HG02981 (cell line): Measurements from ENCODE around the gene ALPK3.

Source experiments
- ATAC-seq: cut with Tn5 transposase; IDR thresholded peaks from one replicate; pipeline ENCODE4 v1.9.1; 2021; ENCODE audit warnings: mild to moderate bottlenecking, moderate library complexity; ENCODE audit not compliant: unreplicated experiment

ALPK3 gene

GRCh38 chr15:84823282-84823878 lies 6.2 kb downstream of the ALPK3 start:
- ATAC-seq: no peak

- ATAC-seq: no peak
Measured at GRCh38 chr15:84824260-84825007, 7.3 kb downstream of the ALPK3 start.

GRCh38 chr15:84826369-84826823 lies 9.2 kb downstream of the ALPK3 start:
- no peak for ATAC-seq

- no peak for ATAC-seq
Measured at GRCh38 chr15:84827246-84827645, 10.1 kb downstream of the ALPK3 start.

- no peak for ATAC-seq
Measured at GRCh38 chr15:84828086-84828908, 11.1 kb downstream of the ALPK3 start.

GRCh38 chr15:84829428-84829827 lies 12.3 kb downstream of the ALPK3 start:
- no peak for ATAC-seq

GRCh38 chr15:84830036-84830435 lies 12.9 kb downstream of the ALPK3 start:
- ATAC-seq: no peak

GRCh38 chr15:84831028-84831427 lies 13.9 kb downstream of the ALPK3 start:
- ATAC-seq: no peak

- ATAC-seq: no peak
Measured at GRCh38 chr15:84831613-84832012, 14.5 kb downstream of the ALPK3 start.

GRCh38 chr15:84832448-84833040 lies 15.4 kb downstream of the ALPK3 start:
- no peak for ATAC-seq

GRCh38 chr15:84833447-84834228 lies 16.5 kb downstream of the ALPK3 start:
- ATAC-seq: no peak

- no peak for ATAC-seq
Measured at GRCh38 chr15:84834229-84834955, 17.2 kb downstream of the ALPK3 start.

GRCh38 chr15:84834969-84835368 lies 17.8 kb downstream of the ALPK3 start:
- no peak for ATAC-seq

GRCh38 chr15:84835661-84836337 lies 18.6 kb downstream of the ALPK3 start:
- ATAC-seq: no peak

- ATAC-seq: no peak
Measured at GRCh38 chr15:84836844-84837243, 19.7 kb downstream of the ALPK3 start.

GRCh38 chr15:84839714-84840113 lies 22.6 kb downstream of the ALPK3 start:
- no peak for ATAC-seq

GRCh38 chr15:84840255-84840654 lies 23.1 kb downstream of the ALPK3 start:
- no peak for ATAC-seq

GRCh38 chr15:84840741-84841429 lies 23.7 kb downstream of the ALPK3 start:
- ATAC-seq: no peak

- ATAC-seq: no peak
Measured at GRCh38 chr15:84842781-84843180, 25.6 kb downstream of the ALPK3 start.
